Hindlimb muscle (tissue), 1 donor: ENCODE measurements around the gene MAP7. TPM values are rescaled to one million over a fixed set of nuclear protein-coding genes. Genes with fewer than 3 reads are reported as not detected.
"Not testable (repeated sequence)": the region's sequence is repeated elsewhere in the genome, so short reads cannot be mapped to it uniquely, and the experiment has no call there.

Experiments used
- DNase-seq: peaks from one replicate; pipeline ENCODE4 v3.0.0-alpha.2; 2013
- polyA plus RNA-seq: library from polyadenylated mRNA; unstranded; fragments of 120-200 nt; gene quantifications from one replicate; pipeline ENCODE4 v1.2.1, GENCODE V29; 2013; ENCODE audit not compliant: insufficient read length

Gene MAP7
- polyA plus RNA-seq: 0.45 TPM

GRCh38 chr6:136550330-136551071 lies at the start of gene MAP7:
TSS of gene MAP7 (minus strand) at chr6:136550422. CDS start at chr6:136550408, 14 bp downstream.
- DNase-seq: peak; percentile 29

GRCh38 chr6:136599329-136600011 lies 49.2 kb upstream of the MAP7 start:
- peak; percentile 32 for DNase-seq

GRCh38 chr6:136598048-136598447 lies 47.8 kb upstream of the MAP7 start:
- no peak for DNase-seq

- DNase-seq: no peak
These were observed 44.4 kb upstream of the MAP7 start for GRCh38 chr6:136594671-136595070.

GRCh38 chr6:136593748-136594490 lies 43.7 kb upstream of the MAP7 start:
- no peak for DNase-seq

GRCh38 chr6:136592930-136593673 lies 42.9 kb upstream of the MAP7 start:
- no peak for DNase-seq

- DNase-seq: no peak
These were observed 41.4 kb upstream of the MAP7 start for GRCh38 chr6:136591617-136592016.

- not testable (repeated sequence) for DNase-seq
These were observed 40.6 kb upstream of the MAP7 start for GRCh38 chr6:136590846-136591245.

GRCh38 chr6:136587527-136587926 lies 37.3 kb upstream of the MAP7 start:
- DNase-seq: no peak

GRCh38 chr6:136586295-136586694 lies 36.1 kb upstream of the MAP7 start:
- DNase-seq: no peak

- DNase-seq: not testable (repeated sequence)
These were observed 35.3 kb upstream of the MAP7 start for GRCh38 chr6:136585523-136585922.

- DNase-seq: not testable (repeated sequence)
These were observed 34.1 kb upstream of the MAP7 start for GRCh38 chr6:136584290-136584689.

GRCh38 chr6:136582711-136583471 lies 32.7 kb upstream of the MAP7 start:
- DNase-seq: peak; percentile 14

GRCh38 chr6:136579800-136580199 lies 29.6 kb upstream of the MAP7 start:
- no peak for DNase-seq

GRCh38 chr6:136576821-136577220 lies 26.6 kb upstream of the MAP7 start:
- no peak for DNase-seq

GRCh38 chr6:136571496-136571895 lies 21.3 kb upstream of the MAP7 start:
- no peak for DNase-seq

GRCh38 chr6:136571065-136571464 lies 20.8 kb upstream of the MAP7 start:
- no peak for DNase-seq

GRCh38 chr6:136568129-136568528 lies 17.9 kb upstream of the MAP7 start:
- DNase-seq: no peak

- DNase-seq: no peak
These were observed 17.5 kb upstream of the MAP7 start for GRCh38 chr6:136567688-136568087.

- DNase-seq: no peak
These were observed 16.6 kb upstream of the MAP7 start for GRCh38 chr6:136566851-136567250.

GRCh38 chr6:136566007-136566487 lies 15.8 kb upstream of the MAP7 start:
- DNase-seq: no peak

- DNase-seq: no peak
These were observed 14.0 kb upstream of the MAP7 start for GRCh38 chr6:136564180-136564579.
